IMR-90 (cell line): ENCODE results near the gene BCAP31.

ENCODE experiments used
- BHLHE40 ChIP-seq: fragments of 150-350 bp; IDR thresholded peaks from 2 replicates; pipeline ENCODE4 v1.6.1; 2016; ENCODE audit warnings: mild to moderate bottlenecking, low read depth, low read length
- CEBPB ChIP-seq: IDR thresholded peaks from 2 replicates; pipeline ENCODE4 v1.6.1; 2012; ENCODE audit warnings: low read depth, low read length, improper control_type of control experiment
- CHD1 ChIP-seq: IDR thresholded peaks from 2 replicates; pipeline ENCODE4 v1.6.1; 2012; ENCODE audit warnings: low read depth, low read length, improper control_type of control experiment
- FOS ChIP-seq: fragments of 150-350 bp; IDR thresholded peaks from 2 replicates; pipeline ENCODE4 v1.6.1; 2016; ENCODE audit warnings: low read depth, low read length
- MAZ ChIP-seq: IDR thresholded peaks from 2 replicates; pipeline ENCODE4 v1.6.1; 2012; ENCODE audit warnings: low read depth, mild to moderate bottlenecking, low read length, improper control_type of control experiment, moderate library complexity, borderline replicate concordance
- NFE2L2 ChIP-seq: fragments of 150-350 bp; IDR thresholded peaks from 2 replicates; pipeline ENCODE4 v1.6.1; 2016; ENCODE audit warnings: low read depth, mild to moderate bottlenecking, low read length
- POLR2A ChIP-seq: IDR thresholded peaks from 2 replicates; pipeline ENCODE4 v1.6.1; 2012; ENCODE audit warnings: mild to moderate bottlenecking, low read depth, low read length
- RCOR1 ChIP-seq: IDR thresholded peaks from 2 replicates; pipeline ENCODE4 v1.6.1; 2012; ENCODE audit warnings: mild to moderate bottlenecking, low read length, improper control_type of control experiment; ENCODE audit not compliant: insufficient replicate concordance
- TF ChIP-seq, protein P1 (sequence below): conservative IDR thresholded peaks from 2 replicates; pipeline ENCODE4 v1.5.1; 2012; ENCODE audit warnings: mild to moderate bottlenecking, low read depth, low read length, improper control_type of control experiment
- TF ChIP-seq, protein P2 (sequence below): fragments of 150-350 bp; IDR thresholded peaks from 2 replicates; pipeline ENCODE4 v1.6.1; 2017; ENCODE audit warnings: mild to moderate bottlenecking, antibody characterized with exemption, low read length, low read depth

DNA sequence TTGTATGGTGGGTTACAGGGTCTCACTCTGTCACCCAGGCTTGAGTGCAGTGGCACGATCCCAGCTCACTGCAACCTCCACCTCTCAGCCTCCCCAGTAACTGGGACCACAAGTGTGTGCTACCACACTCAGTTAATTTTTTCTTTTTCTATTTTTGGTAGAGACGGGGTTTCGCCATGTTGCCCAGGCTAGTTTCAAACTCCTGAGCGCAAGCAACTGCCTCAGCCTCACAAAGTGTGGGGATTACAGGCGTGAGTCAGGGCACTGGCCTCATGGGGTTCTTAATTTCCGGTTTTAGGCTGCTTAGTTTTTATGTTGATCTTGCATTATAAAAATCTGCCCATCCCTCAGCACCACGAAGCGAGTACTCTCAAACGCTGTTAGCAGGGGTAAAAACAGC lies 6.7 kb downstream of the BCAP31 start:
- TF ChIP-seq, protein P1, sequence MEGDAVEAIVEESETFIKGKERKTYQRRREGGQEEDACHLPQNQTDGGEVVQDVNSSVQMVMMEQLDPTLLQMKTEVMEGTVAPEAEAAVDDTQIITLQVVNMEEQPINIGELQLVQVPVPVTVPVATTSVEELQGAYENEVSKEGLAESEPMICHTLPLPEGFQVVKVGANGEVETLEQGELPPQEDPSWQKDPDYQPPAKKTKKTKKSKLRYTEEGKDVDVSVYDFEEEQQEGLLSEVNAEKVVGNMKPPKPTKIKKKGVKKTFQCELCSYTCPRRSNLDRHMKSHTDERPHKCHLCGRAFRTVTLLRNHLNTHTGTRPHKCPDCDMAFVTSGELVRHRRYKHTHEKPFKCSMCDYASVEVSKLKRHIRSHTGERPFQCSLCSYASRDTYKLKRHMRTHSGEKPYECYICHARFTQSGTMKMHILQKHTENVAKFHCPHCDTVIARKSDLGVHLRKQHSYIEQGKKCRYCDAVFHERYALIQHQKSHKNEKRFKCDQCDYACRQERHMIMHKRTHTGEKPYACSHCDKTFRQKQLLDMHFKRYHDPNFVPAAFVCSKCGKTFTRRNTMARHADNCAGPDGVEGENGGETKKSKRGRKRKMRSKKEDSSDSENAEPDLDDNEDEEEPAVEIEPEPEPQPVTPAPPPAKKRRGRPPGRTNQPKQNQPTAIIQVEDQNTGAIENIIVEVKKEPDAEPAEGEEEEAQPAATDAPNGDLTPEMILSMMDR: no peak
- TF ChIP-seq NFE2L2: no peak
- TF ChIP-seq POLR2A: no peak
- TF ChIP-seq RCOR1: no peak
- TF ChIP-seq BHLHE40: no peak
- TF ChIP-seq FOS: no peak
- TF ChIP-seq, protein P2, sequence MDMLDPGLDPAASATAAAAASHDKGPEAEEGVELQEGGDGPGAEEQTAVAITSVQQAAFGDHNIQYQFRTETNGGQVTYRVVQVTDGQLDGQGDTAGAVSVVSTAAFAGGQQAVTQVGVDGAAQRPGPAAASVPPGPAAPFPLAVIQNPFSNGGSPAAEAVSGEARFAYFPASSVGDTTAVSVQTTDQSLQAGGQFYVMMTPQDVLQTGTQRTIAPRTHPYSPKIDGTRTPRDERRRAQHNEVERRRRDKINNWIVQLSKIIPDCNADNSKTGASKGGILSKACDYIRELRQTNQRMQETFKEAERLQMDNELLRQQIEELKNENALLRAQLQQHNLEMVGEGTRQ: no peak
- TF ChIP-seq CHD1: no peak
- TF ChIP-seq MAZ: no peak
- TF ChIP-seq CEBPB: no peak
